ENCODE measurements around the gene LEF1.
A peak's percentile ranks its signal among the peaks of the same experiment; 100 is the strongest.

LEF1 gene

GRCh38 chr4:108168671-108169523 is at the start of gene LEF1:
Gene LEF1, minus strand, starts transcription at chr4:108168932. Its CDS starts 1,165 bp downstream, at chr4:108167767.
- peak; percentile 88 for DNase-seq

- DNase-seq, result no peak
These were observed 47.8 kb upstream of the LEF1 start for GRCh38 chr4:108216510-108216909.

DNA sequence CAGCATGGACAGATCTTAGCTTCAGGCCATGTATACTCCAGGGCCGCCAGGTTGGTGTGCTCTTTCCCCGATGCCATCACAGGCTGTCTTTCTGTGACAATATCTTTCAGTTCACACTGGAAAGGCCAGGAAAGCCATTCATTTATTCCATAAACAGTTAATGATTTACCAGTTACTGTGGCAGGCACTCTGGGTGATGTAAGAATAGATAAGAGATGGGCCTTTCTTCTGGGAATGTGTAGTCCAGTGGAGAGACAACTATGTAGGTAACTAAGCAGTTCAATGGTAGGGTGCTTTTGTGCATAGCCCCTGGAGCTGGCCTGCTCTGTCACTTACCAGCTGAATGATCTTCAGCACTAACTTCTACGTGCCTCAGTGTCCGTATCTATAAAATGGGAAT is 46.3 kb upstream of the LEF1 start:
- DNase-seq, result no peak

- DNase-seq, result no peak
These were observed 45.0 kb upstream of the LEF1 start for GRCh38 chr4:108213723-108214122.

DNA sequence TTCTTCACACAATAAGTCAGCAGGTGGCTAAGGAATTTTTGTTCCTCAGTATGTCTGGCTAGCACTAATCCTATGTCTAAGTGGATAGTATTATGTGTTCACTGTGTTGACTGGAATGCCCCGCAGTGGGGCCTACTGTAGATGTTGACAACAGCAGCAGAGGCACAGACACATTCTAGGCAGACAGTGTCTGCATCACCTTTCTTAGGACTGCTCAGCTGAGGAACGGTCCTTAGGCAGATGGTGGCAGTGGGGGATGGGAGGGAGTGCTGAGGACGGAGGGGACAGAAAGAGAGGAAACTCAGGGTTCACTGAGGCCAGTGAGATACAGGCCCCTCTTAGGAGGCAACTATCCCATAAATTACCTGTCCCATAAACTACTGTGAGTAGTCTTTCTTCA is 44.6 kb upstream of the LEF1 start:
- no peak for DNase-seq

- DNase-seq, result no peak
These were observed 42.5 kb upstream of the LEF1 start for GRCh38 chr4:108210989-108211835.

- DNase-seq, result no peak
These were observed 40.8 kb upstream of the LEF1 start for GRCh38 chr4:108209489-108209888.

GRCh38 chr4:108205859-108206258 is 37.1 kb upstream of the LEF1 start:
- DNase-seq, result no peak

DNA sequence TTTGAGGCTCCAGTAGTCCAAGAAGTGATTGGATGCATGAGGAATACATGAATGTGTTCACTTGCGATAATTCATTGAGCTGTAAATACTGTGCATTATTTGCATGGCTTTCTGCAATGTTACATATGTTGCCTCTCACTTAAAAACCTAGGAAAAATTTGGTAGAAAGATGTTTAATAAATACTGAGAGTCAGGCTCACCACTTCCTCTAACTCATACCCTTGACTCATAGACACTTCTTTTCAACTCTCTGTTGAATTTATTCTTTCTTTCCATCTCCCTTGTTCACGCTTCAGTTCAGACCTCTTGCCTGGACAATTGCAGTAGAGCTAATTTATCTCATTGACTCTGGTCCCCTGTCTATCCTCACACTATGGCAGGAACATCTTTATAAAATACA is 35.8 kb upstream of the LEF1 start:
- no peak for DNase-seq

GRCh38 chr4:108203377-108203776 is 34.6 kb upstream of the LEF1 start:
- DNase-seq, result no peak

DNA sequence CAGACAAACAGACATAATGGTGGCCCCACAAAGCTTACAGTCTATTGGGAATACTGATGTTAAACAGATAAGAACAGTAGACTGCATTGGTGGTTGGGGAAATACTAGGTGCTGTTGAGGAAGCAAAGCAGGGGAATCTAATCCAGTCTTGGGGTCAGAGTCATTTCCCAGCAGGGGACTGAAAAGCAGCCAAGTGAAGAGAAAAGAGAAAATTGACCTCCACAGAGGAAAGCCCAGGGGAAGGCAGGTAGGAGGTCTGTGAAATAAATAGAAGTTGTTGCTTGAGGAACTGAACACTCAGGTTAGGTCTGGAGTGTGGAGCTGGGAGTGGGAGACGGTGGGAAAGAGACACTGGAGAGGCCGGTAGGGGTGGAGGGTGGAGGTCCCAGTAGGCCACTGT is 33.0 kb upstream of the LEF1 start:
- DNase-seq, result no peak

DNA sequence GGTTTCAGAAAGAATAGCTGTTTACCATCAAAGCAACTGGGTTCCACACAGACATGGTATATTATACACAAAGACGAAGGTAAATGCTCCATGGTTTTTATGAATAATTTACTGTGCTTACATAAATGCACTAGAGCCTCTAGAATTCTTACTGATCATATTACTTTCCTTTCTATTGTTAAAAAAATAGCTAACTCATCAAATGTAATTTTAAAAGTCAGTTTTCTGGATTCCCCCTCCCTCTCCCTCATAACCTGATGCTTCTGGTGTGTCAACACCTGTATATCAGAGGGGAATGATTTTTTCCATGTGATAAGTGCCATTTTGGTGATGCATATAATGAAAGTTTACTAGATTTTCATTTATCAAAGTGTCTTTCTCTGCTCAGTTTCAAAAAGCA is 31.1 kb upstream of the LEF1 start:
- DNase-seq, result no peak

GRCh38 chr4:108193886-108194672 is 25.3 kb upstream of the LEF1 start:
- no peak for DNase-seq

GRCh38 chr4:108192935-108193334 is 24.2 kb upstream of the LEF1 start:
- DNase-seq, result no peak

DNA sequence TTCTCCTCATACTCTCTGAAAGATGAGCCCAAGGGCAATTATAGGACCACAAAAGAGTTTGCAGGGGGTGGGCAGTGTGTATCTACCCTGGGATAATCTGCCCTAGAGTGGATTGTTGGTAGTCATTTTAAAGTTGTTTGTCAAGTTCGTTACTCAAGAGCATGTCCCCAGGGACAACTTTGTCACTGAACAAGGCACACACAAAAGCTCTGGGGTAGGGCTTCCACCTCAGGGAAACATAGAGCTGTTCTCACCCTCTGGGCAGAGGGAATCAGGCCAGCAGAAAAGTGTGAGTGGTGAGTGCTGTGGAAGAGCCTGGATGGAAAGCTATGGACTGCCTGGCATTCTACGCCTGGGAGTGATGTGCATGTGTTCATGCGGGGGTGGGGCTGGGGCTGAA is 23.3 kb upstream of the LEF1 start:
- no peak for DNase-seq

DNA sequence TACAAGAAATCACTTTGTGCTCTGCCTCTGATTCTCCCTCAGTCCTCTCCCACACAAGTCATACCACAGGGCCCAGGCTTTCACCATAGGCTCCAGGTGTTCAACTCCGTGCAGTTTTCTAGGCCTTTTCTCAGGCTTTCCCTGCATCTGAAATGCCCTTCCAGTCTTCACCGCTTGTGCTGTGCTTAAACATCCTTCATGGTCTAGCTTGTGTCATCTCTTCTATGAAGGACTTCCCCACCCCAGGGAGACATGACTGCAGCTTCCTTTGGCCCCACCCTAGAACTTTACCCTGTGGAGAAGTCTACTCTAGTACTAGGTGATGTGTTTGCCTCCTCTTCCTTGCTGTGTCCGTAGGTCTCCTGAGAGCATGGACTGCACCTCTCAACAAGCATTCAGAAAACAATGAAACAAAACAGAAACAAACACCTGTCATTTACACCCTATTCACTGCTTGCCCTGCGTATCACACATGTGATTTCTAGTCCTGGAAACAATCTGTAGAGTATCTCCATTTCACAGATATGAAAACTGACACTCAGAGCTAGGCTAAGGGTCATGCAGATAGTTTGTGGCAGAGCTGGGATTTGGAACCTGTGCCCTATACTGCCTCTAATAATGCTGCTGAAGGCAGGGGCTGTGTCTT is 22.7 kb upstream of the LEF1 start:
- DNase-seq, result no peak

DNA sequence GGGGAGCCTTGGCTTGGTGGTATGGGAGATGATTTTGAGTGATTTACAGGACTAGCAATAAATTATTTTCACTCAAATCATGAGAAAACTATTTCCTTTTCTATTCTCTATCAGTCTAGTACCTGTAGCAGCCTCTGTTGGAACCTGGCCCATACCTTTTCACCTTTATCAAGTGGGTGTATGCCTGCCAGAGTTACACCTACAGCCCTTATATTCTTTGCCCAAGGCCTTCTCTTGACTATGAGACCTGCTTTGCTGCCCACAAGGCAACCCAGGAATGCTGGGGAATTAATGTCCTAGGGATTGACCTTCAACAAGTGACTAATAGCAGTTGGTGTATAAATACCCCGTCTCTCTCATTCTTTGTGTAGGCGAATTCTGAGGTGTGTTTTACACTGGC is 20.0 kb upstream of the LEF1 start:
- no peak for DNase-seq

GRCh38 chr4:108185252-108185651 is 16.5 kb upstream of the LEF1 start:
- DNase-seq, result no peak

- DNase-seq, result no peak
These were observed 15.8 kb upstream of the LEF1 start for GRCh38 chr4:108184453-108185049.

GRCh38 chr4:108181704-108182103 is 13.0 kb upstream of the LEF1 start:
- DNase-seq, result peak; percentile 48

DNA sequence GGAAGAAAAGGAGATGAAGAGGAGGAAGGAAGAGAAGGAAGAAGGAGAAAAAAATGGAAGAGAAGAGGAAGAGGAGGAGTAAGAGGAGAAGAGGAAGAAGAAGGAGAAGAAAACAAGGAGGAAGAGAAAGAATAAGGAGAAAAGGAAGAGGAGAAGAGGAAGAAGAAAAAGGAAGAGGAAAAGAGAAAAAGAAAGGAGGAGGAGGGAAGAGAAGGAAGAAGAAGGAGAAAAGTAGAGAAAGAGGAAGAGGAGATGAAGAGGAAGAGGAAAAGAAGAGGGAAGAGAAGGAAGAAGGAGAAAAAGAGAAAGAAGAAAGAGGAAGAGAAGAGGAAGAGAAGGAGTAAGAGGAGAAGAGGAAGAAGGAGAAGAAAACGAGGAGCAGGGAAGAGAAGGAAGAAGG is 11.8 kb upstream of the LEF1 start:
- no peak for DNase-seq

GRCh38 chr4:108175966-108176365 is 7.2 kb upstream of the LEF1 start:
- DNase-seq, result no peak

All from OCI-M1 (cell line).